HepG2 (cell line): ENCODE results near the gene STX5. TPM values are rescaled to one million over a fixed set of nuclear protein-coding genes. Genes with fewer than 3 reads are reported as not detected.

Experiments
- CENPT ChIP-seq: sonication (generic); formaldehyde crosslinking; IDR thresholded peaks from 2 replicates; pipeline ENCODE4 v1.8.0; 2022; ENCODE audit warnings: low read depth, mild to moderate bottlenecking, moderate library complexity, missing genetic modification reagents
- CREB1 ChIP-seq, 2 experiments: fragments of 450-650 bp in 1 of 2; IDR thresholded peaks; 2 replicates each; pipeline ENCODE4 v1.6.1; 2016 to 2017; ENCODE audit warnings: control low read depth in 1 of 2, mild to moderate bottlenecking in 1 of 2, missing compliant biosample characterization in 1 of 2, missing genetic modification characterization in 1 of 2
- ISX ChIP-seq: sonication (generic); formaldehyde crosslinking; conservative IDR thresholded peaks from 2 replicates; pipeline ENCODE4 v1.5.0; 2020; ENCODE audit warnings: missing genetic modification reagents
- REST ChIP-seq, 2 experiments: IDR thresholded peaks; 2 replicates each; pipeline ENCODE4 v1.6.1; 2011 to 2012; ENCODE audit warnings: low read length in 2 of 2, borderline replicate concordance in 1 of 2, low read depth in 1 of 2, mild to moderate bottlenecking in 1 of 2, moderate library complexity in 1 of 2
- SKIL ChIP-seq: sonication (generic); formaldehyde crosslinking; IDR thresholded peaks from 2 replicates; pipeline ENCODE4 v1.8.0; 2022; ENCODE audit warnings: missing genetic modification reagents, mild to moderate bottlenecking, moderate library complexity, borderline replicate concordance
- ZBTB38 ChIP-seq: sonication (generic); formaldehyde crosslinking; IDR thresholded peaks from 2 replicates; pipeline ENCODE4 v1.5.1; 2020; ENCODE audit warnings: mild to moderate bottlenecking, missing genetic modification reagents
- ZNF124 ChIP-seq: sonication (generic); formaldehyde crosslinking; IDR thresholded peaks from 2 replicates; pipeline ENCODE4 v1.4.0; 2020; ENCODE audit warnings: missing genetic modification reagents
- ZNF362 ChIP-seq: sonication (generic); formaldehyde crosslinking; IDR thresholded peaks from 2 replicates; pipeline ENCODE4 v1.4.0; 2020; ENCODE audit warnings: missing genetic modification reagents, mild to moderate bottlenecking, borderline replicate concordance
- ZNF451 ChIP-seq: sonication (generic); formaldehyde crosslinking; IDR thresholded peaks from 2 replicates; pipeline ENCODE4 v1.5.0; 2020; ENCODE audit warnings: mild to moderate bottlenecking, missing genetic modification reagents
- ZNF567 ChIP-seq: sonication (generic); formaldehyde crosslinking; IDR thresholded peaks from 2 replicates; pipeline ENCODE4 v1.8.1; 2023; ENCODE audit warnings: mild to moderate bottlenecking, missing genetic modification reagents, borderline replicate concordance
- polyA plus RNA-seq, 8 experiments: library from polyadenylated mRNA; depleted of rRNA in 3 of 8; stranded (reverse) in 7 of 8; unstranded in 1 of 8; fragments of >200 nt; fragmentation: Illumina TruSeq in 4 of 8; extraction: Trizol in 4 of 8; gene quantifications; 2 replicates each; pipeline versions ENCODE4 v1.2.1 to v1.2.3, GENCODE V29; 2011 to 2016; ENCODE audit warnings: low read depth in 4 of 8, missing spikeins in 1 of 8, mixed read lengths in 1 of 8; ENCODE audit not compliant: insufficient read depth in 1 of 8
- total RNA-seq, 5 experiments: library from RNA; depleted of rRNA; stranded (reverse); fragments of >200 nt; fragmentation: Illumina TruSeq; extraction: Trizol; gene quantifications; 2 replicates each; pipeline ENCODE4 v1.2.3, GENCODE V29; 2016; ENCODE audit warnings: low read depth in 1 of 5
- TF ChIP-seq, protein P1 (sequence below): sonication (generic); formaldehyde crosslinking; IDR thresholded peaks from 2 replicates; pipeline ENCODE4 v1.5.0; 2020; ENCODE audit warnings: missing genetic modification reagents
- TF ChIP-seq, protein P2 (sequence below): sonication (generic); formaldehyde crosslinking; IDR thresholded peaks from 2 replicates; pipeline ENCODE4 v1.9.0; 2021; ENCODE audit warnings: mild to moderate bottlenecking, missing genetic modification reagents

STX5 gene
- total and polyA plus RNA-seq, 2 of the 13 experiments (the other 11 are each of a cell fraction or from before 2014, with no cell fraction given), result 26.9 to 30.0 TPM

- TF ChIP-seq ZNF362 (peak; percentile 54; the same call in 1 of the 2 replicates), SKIL (CRISPR knock-in tag) (peak; percentile 52; the same call in 1 of the 2 replicates), REST (IDR thresholded peaks at IDR 0.05; ENCODE audit: borderline replicate concordance in 1 of 2, low read depth in 1 of 2, low read length in 2 of 2) (no peak; a peak in 1 of 4 replicates), CREB1 (IDR thresholded peaks at IDR 0.05) (no peak), CREB1 (CRISPR knock-in tag; IDR thresholded peaks at IDR 0.05) (no peak), ZBTB38 (CRISPR knock-in tag) (peak; percentile 50; the same call in 1 of the 2 replicates), ZNF124 (CRISPR knock-in tag) (no peak), ZNF451 (CRISPR knock-in tag) (no peak; the same call in 1 of the 2 replicates), ISX (no peak), ZNF567 (no peak), CENPT (CRISPR knock-in tag) (no peak)
- TF ChIP-seq, protein P1, sequence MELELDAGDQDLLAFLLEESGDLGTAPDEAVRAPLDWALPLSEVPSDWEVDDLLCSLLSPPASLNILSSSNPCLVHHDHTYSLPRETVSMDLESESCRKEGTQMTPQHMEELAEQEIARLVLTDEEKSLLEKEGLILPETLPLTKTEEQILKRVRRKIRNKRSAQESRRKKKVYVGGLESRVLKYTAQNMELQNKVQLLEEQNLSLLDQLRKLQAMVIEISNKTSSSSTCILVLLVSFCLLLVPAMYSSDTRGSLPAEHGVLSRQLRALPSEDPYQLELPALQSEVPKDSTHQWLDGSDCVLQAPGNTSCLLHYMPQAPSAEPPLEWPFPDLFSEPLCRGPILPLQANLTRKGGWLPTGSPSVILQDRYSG (CRISPR knock-in tag), result 0 out of 2 replicates have a peak, but pooled peaks have one; percentile 21
- TF ChIP-seq, protein P2, sequence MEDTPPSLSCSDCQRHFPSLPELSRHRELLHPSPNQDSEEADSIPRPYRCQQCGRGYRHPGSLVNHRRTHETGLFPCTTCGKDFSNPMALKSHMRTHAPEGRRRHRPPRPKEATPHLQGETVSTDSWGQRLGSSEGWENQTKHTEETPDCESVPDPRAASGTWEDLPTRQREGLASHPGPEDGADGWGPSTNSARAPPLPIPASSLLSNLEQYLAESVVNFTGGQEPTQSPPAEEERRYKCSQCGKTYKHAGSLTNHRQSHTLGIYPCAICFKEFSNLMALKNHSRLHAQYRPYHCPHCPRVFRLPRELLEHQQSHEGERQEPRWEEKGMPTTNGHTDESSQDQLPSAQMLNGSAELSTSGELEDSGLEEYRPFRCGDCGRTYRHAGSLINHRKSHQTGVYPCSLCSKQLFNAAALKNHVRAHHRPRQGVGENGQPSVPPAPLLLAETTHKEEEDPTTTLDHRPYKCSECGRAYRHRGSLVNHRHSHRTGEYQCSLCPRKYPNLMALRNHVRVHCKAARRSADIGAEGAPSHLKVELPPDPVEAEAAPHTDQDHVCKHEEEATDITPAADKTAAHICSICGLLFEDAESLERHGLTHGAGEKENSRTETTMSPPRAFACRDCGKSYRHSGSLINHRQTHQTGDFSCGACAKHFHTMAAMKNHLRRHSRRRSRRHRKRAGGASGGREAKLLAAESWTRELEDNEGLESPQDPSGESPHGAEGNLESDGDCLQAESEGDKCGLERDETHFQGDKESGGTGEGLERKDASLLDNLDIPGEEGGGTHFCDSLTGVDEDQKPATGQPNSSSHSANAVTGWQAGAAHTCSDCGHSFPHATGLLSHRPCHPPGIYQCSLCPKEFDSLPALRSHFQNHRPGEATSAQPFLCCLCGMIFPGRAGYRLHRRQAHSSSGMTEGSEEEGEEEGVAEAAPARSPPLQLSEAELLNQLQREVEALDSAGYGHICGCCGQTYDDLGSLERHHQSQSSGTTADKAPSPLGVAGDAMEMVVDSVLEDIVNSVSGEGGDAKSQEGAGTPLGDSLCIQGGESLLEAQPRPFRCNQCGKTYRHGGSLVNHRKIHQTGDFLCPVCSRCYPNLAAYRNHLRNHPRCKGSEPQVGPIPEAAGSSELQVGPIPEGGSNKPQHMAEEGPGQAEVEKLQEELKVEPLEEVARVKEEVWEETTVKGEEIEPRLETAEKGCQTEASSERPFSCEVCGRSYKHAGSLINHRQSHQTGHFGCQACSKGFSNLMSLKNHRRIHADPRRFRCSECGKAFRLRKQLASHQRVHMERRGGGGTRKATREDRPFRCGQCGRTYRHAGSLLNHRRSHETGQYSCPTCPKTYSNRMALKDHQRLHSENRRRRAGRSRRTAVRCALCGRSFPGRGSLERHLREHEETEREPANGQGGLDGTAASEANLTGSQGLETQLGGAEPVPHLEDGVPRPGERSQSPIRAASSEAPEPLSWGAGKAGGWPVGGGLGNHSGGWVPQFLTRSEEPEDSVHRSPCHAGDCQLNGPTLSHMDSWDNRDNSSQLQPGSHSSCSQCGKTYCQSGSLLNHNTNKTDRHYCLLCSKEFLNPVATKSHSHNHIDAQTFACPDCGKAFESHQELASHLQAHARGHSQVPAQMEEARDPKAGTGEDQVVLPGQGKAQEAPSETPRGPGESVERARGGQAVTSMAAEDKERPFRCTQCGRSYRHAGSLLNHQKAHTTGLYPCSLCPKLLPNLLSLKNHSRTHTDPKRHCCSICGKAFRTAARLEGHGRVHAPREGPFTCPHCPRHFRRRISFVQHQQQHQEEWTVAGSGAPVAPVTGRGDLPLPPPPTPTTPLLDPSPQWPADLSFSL (CRISPR knock-in tag), result no peak
Measured at GRCh38 chr11:62880803-62881578, 49.1 kb upstream of the STX5 start, which contains the start of gene SLC3A2 (continued).
